Omental fat pad (tissue), 4 donors: ENCODE measurements around the gene GDPD3. TPM values are rescaled to one million over a fixed set of nuclear protein-coding genes. Genes with fewer than 3 reads are reported as not detected.

Experiments used
- ATAC-seq: fragments of 150-250 bp; one replicate; pipeline ENCODE4 v1.9.1; 2016; ENCODE audit warnings: mild to moderate bottlenecking, moderate library complexity; ENCODE audit not compliant: low FRiP score
- DNase-seq: peaks from one replicate; pipeline ENCODE4 v3.0.0-alpha.2; 2019; ENCODE audit warnings: low spot score
- total RNA-seq, 4 donors: library from RNA; depleted of rRNA; stranded (reverse); fragments of >200 nt; gene quantifications; one replicate each; pipeline ENCODE4 v1.1.0, GENCODE V29; 2016
- TF ChIP-seq, protein P1 (sequence below), 3 donors: fragments of 450-650 bp; IDR thresholded peaks; one replicate each; pipeline ENCODE4 v1.5.1; 2016 to 2017; ENCODE audit warnings: antibody characterized with exemption in 3 of 3, mild to moderate bottlenecking in 3 of 3, moderate library complexity in 2 of 3

Gene GDPD3
- total RNA-seq, 4 donors from 2014 or later = 1.6 to 6.3 (median 2.8) TPM

DNA sequence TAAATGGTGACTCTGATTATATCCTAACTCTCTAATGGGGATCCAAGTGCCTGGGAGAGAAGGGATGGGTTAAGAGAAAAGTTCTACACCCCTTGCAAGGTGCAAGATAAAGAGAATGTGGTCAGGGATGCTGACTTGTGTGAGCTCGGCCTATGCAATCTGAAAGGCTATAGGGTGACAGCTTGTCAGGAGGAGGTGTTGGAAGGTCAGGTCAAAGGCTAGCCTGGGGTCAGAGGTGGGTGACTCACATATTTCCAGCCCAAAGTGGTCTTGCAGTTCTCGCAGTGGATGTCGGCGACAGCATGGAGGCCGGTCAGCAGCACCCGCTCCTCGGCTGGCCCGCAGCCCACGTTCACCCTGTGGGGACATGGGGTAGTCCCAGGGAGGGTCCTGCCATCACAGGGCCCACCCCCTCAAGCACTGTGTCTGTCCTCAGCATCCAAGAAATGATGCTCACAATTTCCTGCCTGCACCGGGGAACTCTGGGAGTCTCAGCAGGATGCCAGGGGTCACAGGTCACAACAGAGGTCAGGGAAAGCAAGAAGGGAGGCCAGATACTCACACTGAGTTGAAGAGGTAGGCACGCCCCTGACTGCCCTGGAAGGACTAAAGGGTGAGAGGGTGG lies 18.7 kb downstream of the GDPD3 start:
- DNase-seq (no peak), ATAC-seq (no peak)
- TF ChIP-seq, protein P1, sequence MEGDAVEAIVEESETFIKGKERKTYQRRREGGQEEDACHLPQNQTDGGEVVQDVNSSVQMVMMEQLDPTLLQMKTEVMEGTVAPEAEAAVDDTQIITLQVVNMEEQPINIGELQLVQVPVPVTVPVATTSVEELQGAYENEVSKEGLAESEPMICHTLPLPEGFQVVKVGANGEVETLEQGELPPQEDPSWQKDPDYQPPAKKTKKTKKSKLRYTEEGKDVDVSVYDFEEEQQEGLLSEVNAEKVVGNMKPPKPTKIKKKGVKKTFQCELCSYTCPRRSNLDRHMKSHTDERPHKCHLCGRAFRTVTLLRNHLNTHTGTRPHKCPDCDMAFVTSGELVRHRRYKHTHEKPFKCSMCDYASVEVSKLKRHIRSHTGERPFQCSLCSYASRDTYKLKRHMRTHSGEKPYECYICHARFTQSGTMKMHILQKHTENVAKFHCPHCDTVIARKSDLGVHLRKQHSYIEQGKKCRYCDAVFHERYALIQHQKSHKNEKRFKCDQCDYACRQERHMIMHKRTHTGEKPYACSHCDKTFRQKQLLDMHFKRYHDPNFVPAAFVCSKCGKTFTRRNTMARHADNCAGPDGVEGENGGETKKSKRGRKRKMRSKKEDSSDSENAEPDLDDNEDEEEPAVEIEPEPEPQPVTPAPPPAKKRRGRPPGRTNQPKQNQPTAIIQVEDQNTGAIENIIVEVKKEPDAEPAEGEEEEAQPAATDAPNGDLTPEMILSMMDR (IDR thresholded peaks at IDR 0.05) = no peak

DNA sequence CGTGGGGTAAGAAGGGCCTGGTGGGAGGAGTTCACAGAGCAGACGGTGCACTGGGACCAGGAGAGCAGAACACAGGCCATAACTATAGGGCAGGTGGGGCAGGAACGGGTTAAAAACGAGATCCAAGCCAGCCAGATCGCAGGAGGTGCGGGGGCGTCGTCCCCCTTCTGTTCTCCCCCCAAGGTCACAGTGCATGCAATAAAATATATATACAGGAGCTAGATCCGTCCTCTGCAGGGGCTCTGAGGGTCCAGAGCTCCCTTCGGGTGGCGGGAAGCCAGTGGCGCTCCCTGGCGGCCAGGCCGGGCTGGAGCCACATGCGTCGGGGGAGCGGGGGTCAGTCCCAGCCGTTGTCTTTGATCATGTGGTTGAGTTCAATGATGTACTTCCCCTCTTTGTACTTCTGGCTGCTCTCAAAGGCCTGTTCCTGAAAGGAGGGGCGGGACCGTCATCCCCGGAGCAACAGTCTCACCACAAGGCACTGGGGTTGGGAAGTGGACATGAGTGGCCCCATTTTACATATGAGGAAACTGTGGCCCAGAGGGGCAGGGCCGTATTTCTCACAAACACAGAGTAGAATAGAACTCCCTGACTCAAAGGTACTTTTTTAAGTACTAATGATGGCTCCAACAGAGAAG lies 20.8 kb downstream of the GDPD3 start:
- TF ChIP-seq, protein P1 (IDR thresholded peaks at IDR 0.05) = peak in 1 of 3 donors; percentile 19
- no peak for DNase-seq
- ATAC-seq = peak; percentile 27

DNA sequence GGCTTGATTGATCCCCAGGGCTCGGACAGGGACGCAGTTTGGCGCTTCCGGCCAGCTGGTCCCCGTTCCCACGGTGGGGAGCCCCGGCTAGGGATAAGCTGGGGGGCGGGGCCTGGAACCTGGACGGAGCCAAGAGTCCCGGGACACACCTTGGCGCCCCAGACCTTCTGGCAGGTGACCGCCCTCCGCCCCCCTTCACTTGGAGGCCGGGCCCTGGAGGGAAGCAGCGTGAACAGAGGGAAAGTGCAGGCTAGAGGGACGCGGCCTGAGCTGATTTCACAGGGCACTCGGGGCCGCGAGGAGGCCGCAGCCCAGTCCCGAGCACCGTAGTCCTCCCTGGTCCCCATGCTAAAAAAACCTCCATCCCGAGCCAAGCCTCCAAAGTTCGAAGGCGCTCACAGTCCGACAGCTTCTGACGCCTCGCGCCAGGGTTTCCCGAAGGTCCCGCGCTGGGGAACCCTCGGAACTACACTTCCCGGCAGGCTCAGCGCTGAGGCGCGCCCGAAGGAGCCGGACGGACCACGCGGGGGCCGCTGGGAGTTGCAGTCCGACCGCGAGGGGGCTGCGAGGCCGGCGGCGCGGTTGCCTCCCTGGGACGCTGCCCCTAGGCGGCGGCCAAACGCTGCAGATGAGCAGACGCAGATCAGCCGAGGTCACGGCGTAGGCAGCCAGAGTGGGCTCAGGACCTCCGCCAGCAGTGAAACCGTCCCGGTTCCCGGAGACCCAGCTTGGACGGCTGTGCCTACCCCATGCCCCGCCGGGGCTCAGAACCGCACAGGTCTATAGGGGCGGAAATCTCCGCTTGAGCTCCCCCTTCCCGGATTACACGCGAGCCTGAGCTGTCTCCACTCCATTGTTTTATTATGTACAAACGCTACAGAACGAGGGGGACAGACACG lies 21.6 kb downstream of the GDPD3 start, which contains the start of gene TBX6:
Gene TBX6 (minus strand): TSS at position 451 of the 899 bp plus-strand sequence. CDS start 731 bp downstream, outside the sequence.
- TF ChIP-seq, protein P1 (IDR thresholded peaks at IDR 0.05) = peak in 2 of 3 donors; percentile 37 to 73
- DNase-seq = peak; percentile 77
- peak; percentile 89 for ATAC-seq

DNA sequence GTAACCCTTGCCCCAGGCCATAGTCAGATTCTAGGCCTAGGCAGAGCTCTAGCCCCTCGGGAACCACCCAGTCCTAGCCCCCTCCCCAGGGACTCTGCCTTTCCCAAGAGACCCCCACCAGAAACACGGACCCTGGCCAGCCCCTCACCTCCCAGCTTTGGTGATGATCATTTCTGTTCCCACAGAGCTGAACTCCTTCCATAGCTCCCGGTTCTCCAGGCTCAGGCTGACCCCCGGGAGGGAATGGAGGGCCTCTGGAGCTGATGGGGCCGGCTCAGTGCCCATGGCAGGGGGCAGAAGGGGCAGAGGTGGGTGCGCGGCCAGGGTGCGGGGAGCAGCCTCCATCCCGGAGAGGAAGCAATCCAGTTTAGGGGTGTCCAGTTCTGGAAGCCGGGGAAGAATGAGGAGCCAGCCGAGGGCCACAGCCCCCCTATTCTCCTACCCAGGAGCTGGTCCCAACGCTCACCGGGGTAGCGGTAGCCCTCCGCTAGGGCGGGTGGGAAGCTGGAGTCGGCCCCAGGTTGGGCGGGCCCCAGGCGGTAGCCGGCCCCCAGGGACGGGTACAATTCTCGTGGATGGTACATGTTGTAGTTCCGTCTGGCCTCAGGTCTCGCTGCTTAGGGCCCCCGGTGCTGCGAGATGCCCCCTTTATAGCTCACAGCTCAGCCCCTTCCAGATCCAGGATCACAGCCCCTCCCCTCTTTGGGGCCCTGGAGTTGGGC lies 22.6 kb downstream of the GDPD3 start:
- TF ChIP-seq, protein P1 (IDR thresholded peaks at IDR 0.05) = no peak
- no peak for ATAC-seq

DNA sequence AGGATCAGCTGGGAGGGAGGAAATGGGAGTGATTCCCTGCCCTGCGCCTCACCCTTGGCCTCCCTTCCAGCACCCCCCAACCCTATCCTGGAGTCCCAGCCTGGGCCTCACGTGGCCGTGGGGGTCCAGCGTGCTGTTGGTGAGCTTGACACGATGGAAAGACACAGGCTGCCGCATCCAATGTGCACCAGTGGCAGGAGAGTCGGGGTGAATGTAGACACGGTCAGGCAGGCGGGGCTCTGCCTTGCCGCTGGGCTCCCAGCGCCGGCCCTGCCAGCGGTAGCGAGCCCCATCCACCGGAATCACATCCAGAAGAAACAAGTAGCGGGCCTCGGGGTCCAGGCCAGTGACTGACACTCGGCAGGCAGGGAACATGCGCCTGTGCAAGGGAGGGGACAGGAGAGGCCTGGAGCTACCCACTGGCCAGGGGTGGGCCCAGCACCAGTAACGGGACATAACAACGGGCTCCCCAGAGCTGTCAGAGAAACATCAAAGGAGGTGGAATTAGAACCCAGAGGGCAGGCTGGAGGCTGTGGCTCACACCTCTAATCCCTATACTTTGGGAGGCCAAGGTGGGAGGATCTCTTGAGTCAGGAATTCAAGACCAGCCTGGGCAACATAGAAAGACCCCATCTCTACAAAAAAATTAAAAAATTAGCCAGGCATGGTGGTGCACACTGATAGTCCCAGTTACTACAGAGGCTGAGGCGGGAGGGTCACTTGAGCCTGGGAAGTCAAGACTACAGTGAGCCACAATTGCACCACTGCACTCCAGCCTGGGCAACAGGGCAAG lies 24.3 kb downstream of the GDPD3 start:
- DNase-seq (no peak), ATAC-seq (no peak)
- TF ChIP-seq, protein P1 (IDR thresholded peaks at IDR 0.05) = no peak

More for the DNA sequence above, 22.6 kb downstream of the GDPD3 start:
- no peak for DNase-seq
